Neural crest cell (in vitro differentiated cells): Measurements from ENCODE around the gene SRPK1. TPM values are rescaled to one million over a fixed set of nuclear protein-coding genes. Genes with fewer than 3 reads are reported as not detected.

Experiments used
- DNase-seq: peaks from one replicate; pipeline ENCODE4 v3.0.0; 2021; ENCODE audit warnings: low read depth, mixed read lengths, low spot score
- H3K27ac Mint-ChIP-seq: one replicate; pipeline ENCODE4 v1.8.0; 2021; ENCODE audit warnings: mild to moderate bottlenecking, mixed read lengths; ENCODE audit not compliant: unreplicated experiment
- H3K27me3 Mint-ChIP-seq: 2 replicates; pipeline ENCODE4 v1.8.0; 2021; ENCODE audit warnings: low read depth, mild to moderate bottlenecking, mixed read lengths
- H3K36me3 Mint-ChIP-seq: 2 replicates; pipeline ENCODE4 v1.8.0; 2021; ENCODE audit warnings: low read depth, mild to moderate bottlenecking, mixed read lengths
- H3K4me1 Mint-ChIP-seq: 2 replicates; pipeline ENCODE4 v1.8.0; 2021; ENCODE audit warnings: mixed read lengths
- H3K4me3 Mint-ChIP-seq: one replicate; pipeline ENCODE4 v1.8.0; 2021; ENCODE audit warnings: mild to moderate bottlenecking, mixed read lengths
- H3K9me3 Mint-ChIP-seq: 2 replicates; pipeline ENCODE4 v1.8.0; 2021; ENCODE audit warnings: mixed read lengths
- total RNA-seq: library from RNA; stranded (reverse); gene quantifications from 2 replicates; pipeline ENCODE4 v1.2.1, GENCODE V29; 2021
- TF ChIP-seq, protein P1 (sequence below): fragments of 200-600 bp; sonication (generic); conservative IDR thresholded peaks from 2 replicates; pipeline ENCODE4 v1.5.0; 2021; ENCODE audit warnings: antibody characterized with exemption, mild to moderate bottlenecking

Gene SRPK1
- total RNA-seq, 1 donor from 2014 or later = 113 TPM

DNA sequence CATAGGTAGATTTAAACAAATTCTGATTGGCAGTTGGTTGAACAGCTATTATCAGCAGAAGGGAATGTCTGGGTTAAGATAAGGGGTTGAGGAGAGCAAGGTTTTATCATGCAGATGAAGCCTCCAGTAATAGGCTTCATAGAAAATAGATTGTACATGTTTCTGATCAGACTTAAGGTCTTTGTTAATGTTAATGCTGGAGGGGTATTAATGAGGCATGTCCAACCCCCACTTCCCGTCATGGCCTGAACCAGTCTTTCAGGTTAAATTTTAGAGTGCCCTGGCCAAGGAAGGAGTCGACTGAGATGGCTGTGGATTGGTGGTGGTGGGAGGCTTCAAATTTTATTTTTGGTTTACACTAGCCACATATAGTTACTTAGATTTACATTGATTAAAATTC, 136.7 kb downstream of the SRPK1 start:
- H3K36me3 Mint-ChIP-seq = no peaks in the 10 kb centered on the region
- no peak for DNase-seq
- no peaks in the 10 kb centered on the region for H3K4me1 Mint-ChIP-seq
- peaks cover 28% of the 10 kb centered on the region for H3K27me3 Mint-ChIP-seq
- no peak overlapping the region for H3K27ac Mint-ChIP-seq
- TF ChIP-seq, protein P1, sequence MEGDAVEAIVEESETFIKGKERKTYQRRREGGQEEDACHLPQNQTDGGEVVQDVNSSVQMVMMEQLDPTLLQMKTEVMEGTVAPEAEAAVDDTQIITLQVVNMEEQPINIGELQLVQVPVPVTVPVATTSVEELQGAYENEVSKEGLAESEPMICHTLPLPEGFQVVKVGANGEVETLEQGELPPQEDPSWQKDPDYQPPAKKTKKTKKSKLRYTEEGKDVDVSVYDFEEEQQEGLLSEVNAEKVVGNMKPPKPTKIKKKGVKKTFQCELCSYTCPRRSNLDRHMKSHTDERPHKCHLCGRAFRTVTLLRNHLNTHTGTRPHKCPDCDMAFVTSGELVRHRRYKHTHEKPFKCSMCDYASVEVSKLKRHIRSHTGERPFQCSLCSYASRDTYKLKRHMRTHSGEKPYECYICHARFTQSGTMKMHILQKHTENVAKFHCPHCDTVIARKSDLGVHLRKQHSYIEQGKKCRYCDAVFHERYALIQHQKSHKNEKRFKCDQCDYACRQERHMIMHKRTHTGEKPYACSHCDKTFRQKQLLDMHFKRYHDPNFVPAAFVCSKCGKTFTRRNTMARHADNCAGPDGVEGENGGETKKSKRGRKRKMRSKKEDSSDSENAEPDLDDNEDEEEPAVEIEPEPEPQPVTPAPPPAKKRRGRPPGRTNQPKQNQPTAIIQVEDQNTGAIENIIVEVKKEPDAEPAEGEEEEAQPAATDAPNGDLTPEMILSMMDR = no peak
- no peaks in the 10 kb centered on the region for H3K9me3 Mint-ChIP-seq
- H3K4me3 Mint-ChIP-seq = no peak overlapping the region

Other genes with a start within 250 kb of the SRPK1 start
- 39.6 and 40.4 TPM in 2 replicates for gene FKBP5, start 232.2 kb downstream of the SRPK1 start, total RNA-seq
- 2.7 and 2.9 TPM in 2 replicates for gene ARMC12, start 184.1 kb downstream of the SRPK1 start, total RNA-seq
- not detected in 2 replicates for gene CLPSL2, start 144.5 kb downstream of the SRPK1 start, total RNA-seq
- not detected in 2 replicates for gene CLPSL1, start 140.1 kb downstream of the SRPK1 start, total RNA-seq
- gene CLPS, start 123.8 kb downstream of the SRPK1 start, total RNA-seq = not detected in 2 replicates
- gene LHFPL5, start 115.7 kb downstream of the SRPK1 start, total RNA-seq = not detected in 2 replicates
- gene SLC26A8, start 103.5 kb upstream of the SRPK1 start, total RNA-seq = 0.14 and 0.33 TPM in 2 replicates
- gene MAPK14, start 106.7 kb upstream of the SRPK1 start, total RNA-seq = 31.6 and 34.0 TPM in 2 replicates
- gene MAPK13, start 209.4 kb upstream of the SRPK1 start, total RNA-seq = 2.0 TPM in 2 replicates